Stimulated activated CD4-positive, alpha-beta T cell treated with anti-CD3 and anti-CD28 coated beads, Interleukin-2, amount 100 ng/mL, for 24 hours (primary cell): Measurements from ENCODE around the gene PAXX.
A peak's percentile ranks its signal among the peaks of the same experiment; 100 is the strongest.

ENCODE experiments used
- DNase-seq, 2 donors: peaks; one replicate each; pipeline ENCODE4 v3.0.0-alpha.2; 2020

PAXX gene

GRCh38 chr9:136968333-136969127 lies 23.7 kb upstream of the PAXX start:
- no peak for DNase-seq

- DNase-seq = no peak
Measured at GRCh38 chr9:136969150-136969549, 23.1 kb upstream of the PAXX start.

GRCh38 chr9:136969774-136970173 lies 22.4 kb upstream of the PAXX start:
- DNase-seq = no peak

GRCh38 chr9:136970361-136970760 lies 21.9 kb upstream of the PAXX start:
- DNase-seq = no peak

- DNase-seq = no peak
Measured at GRCh38 chr9:136971746-136972145, 20.5 kb upstream of the PAXX start.

- no peak for DNase-seq
Measured at GRCh38 chr9:136972335-136972734, 19.9 kb upstream of the PAXX start.

- no peak for DNase-seq
Measured at GRCh38 chr9:136972743-136973142, 19.5 kb upstream of the PAXX start.

GRCh38 chr9:136973618-136974617 lies 18.3 kb upstream of the PAXX start:
- no peak for DNase-seq

GRCh38 chr9:136974817-136975535 lies 17.2 kb upstream of the PAXX start:
- DNase-seq = no peak

GRCh38 chr9:136975644-136976043 lies 16.6 kb upstream of the PAXX start:
- peak in 1 of 2 donors; percentile 58 for DNase-seq

- no peak for DNase-seq
Measured at GRCh38 chr9:136977223-136977622, 15.0 kb upstream of the PAXX start, which contains the start of gene PTGDS. Gene PTGDS, plus strand, starts transcription at chr9:136977504. Its CDS starts 75 bp downstream, at chr9:136977579.

- DNase-seq = no peak
Measured at GRCh38 chr9:136977649-136978072, 14.6 kb upstream of the PAXX start.

- DNase-seq = peak; percentile 71 to 73
Measured at GRCh38 chr9:136978073-136978864, 14.0 kb upstream of the PAXX start.

- DNase-seq = no peak
Measured at GRCh38 chr9:136978865-136979544, 13.2 kb upstream of the PAXX start.

- DNase-seq = no peak
Measured at GRCh38 chr9:136979769-136980587, 12.2 kb upstream of the PAXX start.

- DNase-seq = no peak
Measured at GRCh38 chr9:136980669-136981478, 11.3 kb upstream of the PAXX start.

GRCh38 chr9:136981588-136982231 lies 10.5 kb upstream of the PAXX start:
- no peak for DNase-seq

- DNase-seq = no peak
Measured at GRCh38 chr9:136982232-136983051, 9.8 kb upstream of the PAXX start, which contains the start of gene LCNL1. Gene LCNL1, plus strand, starts transcription at chr9:136982993. Its CDS starts 594 bp downstream, at chr9:136983587.
